Fibroblast of lung (primary cell): Measurements from ENCODE around the gene VANGL2. TPM values are rescaled to one million over a fixed set of nuclear protein-coding genes. Genes with fewer than 3 reads are reported as not detected.

ENCODE experiments used
- DNase-seq, 2 donors: peaks; one replicate each; pipeline versions ENCODE4 v3.0.0 to v3.0.0-alpha.2; 2010; ENCODE audit warnings: low read depth in 2 of 2
- H2AFZ ChIP-seq: 2 replicates; pipeline ENCODE4 v1.5.1; 2012; ENCODE audit warnings: low read length, control low read depth, inconsistent platforms
- H3K27ac ChIP-seq: 2 replicates; pipeline ENCODE4 v1.5.1; 2011; ENCODE audit warnings: low read length, control low read depth; ENCODE audit not compliant: insufficient read depth
- H3K27me3 ChIP-seq: 2 replicates; pipeline ENCODE4 v1.5.1; 2011; ENCODE audit warnings: mild to moderate bottlenecking, low read length; ENCODE audit not compliant: control insufficient read depth, insufficient read depth
- H3K36me3 ChIP-seq: 2 replicates; pipeline ENCODE4 v1.5.1; 2011; ENCODE audit warnings: low read length; ENCODE audit not compliant: control insufficient read depth, insufficient read depth
- H3K4me1 ChIP-seq: 2 replicates; pipeline ENCODE4 v1.5.1; 2011; ENCODE audit warnings: low read length; ENCODE audit not compliant: control insufficient read depth, insufficient read depth; ENCODE audit errors: extremely low read depth
- H3K4me2 ChIP-seq: 2 replicates; pipeline ENCODE4 v1.5.1; 2011; ENCODE audit warnings: low read length, control low read depth; ENCODE audit not compliant: insufficient read depth; ENCODE audit errors: extremely low read depth
- H3K4me3 ChIP-seq, 4 experiments: fragments of 200-600 bp in 1 of 4; sonication (generic) in 1 of 4; replicated peaks in 1 of 4; 2 replicates each; pipeline ENCODE4 v1.5.1; 2011 to 2016; ENCODE audit warnings: low read length in 4 of 4, low read depth in 3 of 4, mild to moderate bottlenecking in 3 of 4, control low read depth in 2 of 4, inconsistent platforms in 1 of 4, mixed read lengths in 1 of 4; ENCODE audit not compliant: insufficient read depth in 1 of 4; ENCODE audit errors: control extremely low read depth in 1 of 4
- H3K79me2 ChIP-seq: 2 replicates; pipeline ENCODE4 v1.5.1; 2012; ENCODE audit warnings: mild to moderate bottlenecking, low read length, inconsistent platforms; ENCODE audit not compliant: control insufficient read depth, insufficient read depth
- H3K9ac ChIP-seq: 2 replicates; pipeline ENCODE4 v1.5.1; 2011; ENCODE audit warnings: mild to moderate bottlenecking, low read length, control low read depth; ENCODE audit not compliant: insufficient read depth
- H3K9me3 ChIP-seq: 2 replicates; pipeline ENCODE4 v1.5.1; 2012; ENCODE audit warnings: low read depth, low read length; ENCODE audit not compliant: control insufficient read depth, insufficient read depth
- H4K20me1 ChIP-seq: 2 replicates; pipeline ENCODE4 v1.5.1; 2011; ENCODE audit warnings: low read length; ENCODE audit not compliant: control insufficient read depth, insufficient read depth; ENCODE audit errors: extremely low read depth
- EZH2 ChIP-seq: IDR thresholded peaks from 2 replicates; pipeline ENCODE4 v1.5.1; 2012; ENCODE audit warnings: low read length, control low read depth, mild to moderate bottlenecking; ENCODE audit errors: missing control alignments
- polyA plus RNA-seq, 2 donors: library from polyadenylated mRNA; depleted of rRNA in 1 of 2; stranded (reverse) in 1 of 2; unstranded in 1 of 2; fragments of >200 nt; gene quantifications; 2 replicates each; pipeline ENCODE4 v1.2.1, GENCODE V29; 2011 to 2012; ENCODE audit warnings: missing spikeins in 1 of 2
- total RNA-seq: library from RNA; depleted of rRNA; stranded (reverse); fragments of >200 nt; gene quantifications from 2 replicates; pipeline ENCODE4 v1.2.1, GENCODE V29; 2014
- TF ChIP-seq, protein P1 (sequence below), 2 donors: IDR thresholded peaks in 1 of 2; conservative IDR thresholded peaks in 1 of 2; 1 replicate in 1 of 2; 2 replicates in 1 of 2; pipeline ENCODE4 v1.5.1; 2011 to 2012; ENCODE audit warnings: low read length in 2 of 2, control low read depth in 1 of 2, inconsistent platforms in 1 of 2, low read depth in 1 of 2, mild to moderate bottlenecking in 1 of 2

The VANGL2 gene
- total and polyA plus RNA-seq, 2 donors (not counting 1 experiment from before 2014, with no cell fraction given), result 0.01 TPM; not detected in 1

DNA sequence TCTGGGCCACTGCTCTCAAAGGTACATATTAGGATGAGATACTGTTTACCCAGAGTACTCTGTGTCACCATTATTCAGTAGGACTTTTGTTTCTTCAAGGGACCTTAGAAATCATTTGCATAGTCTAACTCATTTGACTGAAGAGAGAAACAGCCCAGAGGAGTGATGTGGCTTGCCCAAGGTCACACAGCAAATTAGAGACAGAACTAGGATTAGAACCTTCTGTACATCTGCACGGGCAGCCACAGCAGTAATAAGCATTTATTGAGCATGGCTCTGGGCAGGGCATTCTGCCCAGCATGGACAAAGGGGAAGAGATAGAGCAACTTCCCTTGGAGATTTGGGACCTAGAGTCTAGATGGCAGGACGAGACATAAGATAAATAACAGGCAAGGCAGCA, 39.2 kb upstream of the VANGL2 start:
- no peaks in the 10 kb centered on the region for H4K20me1 ChIP-seq
- H3K9me3 ChIP-seq, result no peaks in the 10 kb centered on the region
- no peak overlapping the region for H2AFZ ChIP-seq
- DNase-seq, result no peak
- no peaks in the 10 kb centered on the region for H3K79me2 ChIP-seq
- peaks cover 9% of the 10 kb centered on the region for H3K36me3 ChIP-seq
- H3K27ac ChIP-seq, result no peak overlapping the region
- no peaks in the 10 kb centered on the region for H3K4me1 ChIP-seq
- no peaks in the 10 kb centered on the region for H3K27me3 ChIP-seq
- H3K4me3 ChIP-seq, result no peak overlapping the region
- no peak overlapping the region for H3K9ac ChIP-seq
- no peak overlapping the region for H3K4me2 ChIP-seq
- TF ChIP-seq, protein P1, sequence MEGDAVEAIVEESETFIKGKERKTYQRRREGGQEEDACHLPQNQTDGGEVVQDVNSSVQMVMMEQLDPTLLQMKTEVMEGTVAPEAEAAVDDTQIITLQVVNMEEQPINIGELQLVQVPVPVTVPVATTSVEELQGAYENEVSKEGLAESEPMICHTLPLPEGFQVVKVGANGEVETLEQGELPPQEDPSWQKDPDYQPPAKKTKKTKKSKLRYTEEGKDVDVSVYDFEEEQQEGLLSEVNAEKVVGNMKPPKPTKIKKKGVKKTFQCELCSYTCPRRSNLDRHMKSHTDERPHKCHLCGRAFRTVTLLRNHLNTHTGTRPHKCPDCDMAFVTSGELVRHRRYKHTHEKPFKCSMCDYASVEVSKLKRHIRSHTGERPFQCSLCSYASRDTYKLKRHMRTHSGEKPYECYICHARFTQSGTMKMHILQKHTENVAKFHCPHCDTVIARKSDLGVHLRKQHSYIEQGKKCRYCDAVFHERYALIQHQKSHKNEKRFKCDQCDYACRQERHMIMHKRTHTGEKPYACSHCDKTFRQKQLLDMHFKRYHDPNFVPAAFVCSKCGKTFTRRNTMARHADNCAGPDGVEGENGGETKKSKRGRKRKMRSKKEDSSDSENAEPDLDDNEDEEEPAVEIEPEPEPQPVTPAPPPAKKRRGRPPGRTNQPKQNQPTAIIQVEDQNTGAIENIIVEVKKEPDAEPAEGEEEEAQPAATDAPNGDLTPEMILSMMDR (conservative IDR thresholded peaks at IDR 0.05 in 1 of 2, IDR thresholded peaks at IDR 0.05 in 1 of 2; ENCODE audit: low read depth in 1 of 2, low read length in 2 of 2), result no peak
- TF ChIP-seq EZH2, result no peak

DNA sequence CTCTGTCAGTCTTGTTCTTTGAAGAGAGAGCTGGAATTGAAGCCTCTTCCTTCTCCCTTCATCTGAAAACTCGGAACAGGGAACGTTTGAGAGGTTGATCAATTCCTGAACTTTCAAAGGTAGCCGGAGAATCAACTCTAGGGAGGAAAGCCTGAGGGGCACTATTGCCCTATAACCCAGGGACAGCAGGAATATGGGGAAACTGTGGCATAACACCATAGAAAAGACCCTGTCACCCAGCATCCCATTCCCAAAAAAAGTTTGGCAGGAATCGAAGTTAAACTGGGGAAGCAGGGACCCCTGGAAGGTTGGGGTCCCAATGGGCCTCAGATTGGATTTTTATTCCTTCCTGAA, 38.6 kb upstream of the VANGL2 start:
- H4K20me1 ChIP-seq, result no peaks in the 10 kb centered on the region
- no peak overlapping the region for H3K9ac ChIP-seq
- no peaks in the 10 kb centered on the region for H3K9me3 ChIP-seq
- no peak overlapping the region for H2AFZ ChIP-seq
- H3K27ac ChIP-seq, result no peak overlapping the region
- no peaks in the 10 kb centered on the region for H3K27me3 ChIP-seq
- H3K36me3 ChIP-seq, result peaks cover 9% of the 10 kb centered on the region
- TF ChIP-seq EZH2, result no peak
- TF ChIP-seq, protein P1 (conservative IDR thresholded peaks at IDR 0.05 in 1 of 2, IDR thresholded peaks at IDR 0.05 in 1 of 2; ENCODE audit: low read depth in 1 of 2, low read length in 2 of 2), result no peak
- H3K4me3 ChIP-seq, result no peak overlapping the region
- DNase-seq, result no peak
- no peaks in the 10 kb centered on the region for H3K4me1 ChIP-seq
- H3K79me2 ChIP-seq, result no peaks in the 10 kb centered on the region
- H3K4me2 ChIP-seq, result no peak overlapping the region

DNA sequence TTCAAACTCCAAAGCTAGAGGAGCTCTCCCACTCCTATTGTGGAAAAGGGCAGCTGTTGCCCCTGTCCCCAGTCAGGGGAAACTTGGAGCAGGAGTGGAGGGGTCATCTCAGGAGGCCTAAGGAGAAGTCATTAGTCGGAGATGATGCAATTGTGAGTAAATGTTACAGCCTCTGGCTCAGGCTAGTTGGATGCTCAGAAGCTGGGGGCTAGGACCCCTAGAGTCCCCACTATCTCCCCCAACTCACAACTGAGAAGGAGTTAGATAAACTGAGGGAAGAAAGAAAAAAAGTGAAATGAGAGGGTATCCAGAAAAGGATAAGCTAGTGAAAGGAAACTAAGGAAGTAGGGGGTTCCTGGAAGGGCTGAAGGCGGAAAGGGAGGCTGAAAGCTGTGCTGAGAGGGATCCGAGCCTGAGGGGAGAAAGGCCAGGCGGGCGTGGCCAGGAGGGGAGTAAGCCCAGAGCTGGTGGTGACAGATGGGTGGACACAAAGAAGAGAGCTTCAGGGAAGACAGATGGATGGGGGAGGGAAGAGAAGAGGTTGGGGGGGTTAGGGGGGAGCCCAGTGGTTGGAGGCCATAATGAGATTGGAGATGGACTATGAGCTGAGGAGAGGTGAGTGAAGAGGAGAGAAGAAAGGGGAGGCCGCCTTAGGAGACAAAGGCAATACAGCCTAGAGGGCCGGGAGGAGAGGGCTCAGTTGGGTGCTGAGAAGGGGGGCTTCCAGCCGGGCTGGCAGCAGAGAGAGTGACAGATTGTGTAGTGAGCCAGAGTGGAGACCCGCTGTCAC, 38.0 kb upstream of the VANGL2 start:
- no peak overlapping the region for H3K4me2 ChIP-seq
- no peaks in the 10 kb centered on the region for H3K9me3 ChIP-seq
- H3K79me2 ChIP-seq, result no peaks in the 10 kb centered on the region
- no peak overlapping the region for H3K9ac ChIP-seq
- H3K4me3 ChIP-seq, result no peak overlapping the region
- no peaks in the 10 kb centered on the region for H4K20me1 ChIP-seq
- H3K27me3 ChIP-seq, result no peaks in the 10 kb centered on the region
- H3K36me3 ChIP-seq, result peaks cover 9% of the 10 kb centered on the region
- no peak overlapping the region for H3K27ac ChIP-seq
- TF ChIP-seq, protein P1 (conservative IDR thresholded peaks at IDR 0.05 in 1 of 2, IDR thresholded peaks at IDR 0.05 in 1 of 2; ENCODE audit: low read depth in 1 of 2, low read length in 2 of 2), result no peak
- TF ChIP-seq EZH2, result no peak
- no peaks in the 10 kb centered on the region for H3K4me1 ChIP-seq
- DNase-seq, result peak in 1 of 2 donors; percentile 43
- no peak overlapping the region for H2AFZ ChIP-seq
